HFF-Myc (cell line): ENCODE measurements around the gene MGAT4A.

Experiments
- DNase-seq: peaks from one replicate; pipeline ENCODE4 v3.0.0-alpha.2; 2011; ENCODE audit warnings: low read depth; ENCODE audit errors: extremely low read depth
- H3K4me3 ChIP-seq: replicated peaks from 2 replicates; pipeline ENCODE4 v1.5.1; 2011; ENCODE audit warnings: low read depth, mild to moderate bottlenecking, control low read depth, low read length
- CTCF ChIP-seq: IDR thresholded peaks from 2 replicates; pipeline ENCODE4 v1.5.1; 2012; ENCODE audit warnings: mild to moderate bottlenecking, low read depth, low read length, control low read depth; ENCODE audit errors: missing control alignments

The MGAT4A gene

GRCh38 chr2:98775146-98775986 lies 44.4 kb upstream of the MGAT4A start:
- TF ChIP-seq CTCF, result no peak
- DNase-seq, result no peak
- H3K4me3 ChIP-seq, result no peak overlapping the region

- TF ChIP-seq CTCF, result no peak
- no peak overlapping the region for H3K4me3 ChIP-seq
- DNase-seq, result no peak
Measured at GRCh38 chr2:98773907-98774306, 43.0 kb upstream of the MGAT4A start.

- DNase-seq, result no peak
Measured at GRCh38 chr2:98773169-98773568, 42.2 kb upstream of the MGAT4A start.

GRCh38 chr2:98772536-98772935 lies 41.6 kb upstream of the MGAT4A start:
- H3K4me3 ChIP-seq, result no peak overlapping the region
- no peak for DNase-seq
- TF ChIP-seq CTCF, result no peak

More at GRCh38 chr2:98773169-98773568, 42.2 kb upstream of the MGAT4A start:
- no peak overlapping the region for H3K4me3 ChIP-seq
- no peak for TF ChIP-seq CTCF

- TF ChIP-seq CTCF, result no peak
- H3K4me3 ChIP-seq, result no peak overlapping the region
- DNase-seq, result no peak
Measured at GRCh38 chr2:98771721-98772524, 41.0 kb upstream of the MGAT4A start.

- TF ChIP-seq CTCF, result no peak
- DNase-seq, result no peak
- H3K4me3 ChIP-seq, result no peak overlapping the region
Measured at GRCh38 chr2:98771264-98771663, 40.3 kb upstream of the MGAT4A start.
